ENCODE data around the gene TRAPPC2L.

TRAPPC2L gene

DNA sequence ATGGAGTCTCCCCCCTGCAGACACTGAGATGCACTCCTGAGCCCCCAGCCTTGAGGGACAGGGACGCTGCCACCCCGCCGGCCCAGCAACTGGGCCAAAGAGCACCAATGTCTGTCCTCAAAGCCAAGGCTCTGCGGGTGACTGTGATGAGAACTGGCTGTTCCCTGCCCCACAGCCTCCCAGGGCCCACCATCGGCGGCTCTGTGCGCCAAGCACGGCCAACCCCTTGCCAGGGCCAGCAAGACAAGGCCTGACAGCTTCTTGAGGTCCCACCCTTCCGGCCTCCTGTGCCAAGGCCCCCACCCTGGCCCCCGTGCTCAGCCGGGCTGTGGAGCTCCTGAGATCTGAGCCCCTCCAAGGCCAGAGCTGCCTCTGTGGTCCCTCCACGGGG, 43.7 kb downstream of the TRAPPC2L start:
- Mint-ChIP-seq H3K36me3 (ENCODE audit: low read depth) (no peaks in the 10 kb centered on the region), H3K9me3 (no peaks in the 10 kb centered on the region), H3K27me3 (ENCODE audit: low read depth, poor library complexity) (peaks cover 8% of the 10 kb centered on the region), H3K4me1 (peaks cover 12% of the 10 kb centered on the region), H3K4me3 (no peak overlapping the region), H3K27ac (no peak overlapping the region)
- TF ChIP-seq, protein P1, sequence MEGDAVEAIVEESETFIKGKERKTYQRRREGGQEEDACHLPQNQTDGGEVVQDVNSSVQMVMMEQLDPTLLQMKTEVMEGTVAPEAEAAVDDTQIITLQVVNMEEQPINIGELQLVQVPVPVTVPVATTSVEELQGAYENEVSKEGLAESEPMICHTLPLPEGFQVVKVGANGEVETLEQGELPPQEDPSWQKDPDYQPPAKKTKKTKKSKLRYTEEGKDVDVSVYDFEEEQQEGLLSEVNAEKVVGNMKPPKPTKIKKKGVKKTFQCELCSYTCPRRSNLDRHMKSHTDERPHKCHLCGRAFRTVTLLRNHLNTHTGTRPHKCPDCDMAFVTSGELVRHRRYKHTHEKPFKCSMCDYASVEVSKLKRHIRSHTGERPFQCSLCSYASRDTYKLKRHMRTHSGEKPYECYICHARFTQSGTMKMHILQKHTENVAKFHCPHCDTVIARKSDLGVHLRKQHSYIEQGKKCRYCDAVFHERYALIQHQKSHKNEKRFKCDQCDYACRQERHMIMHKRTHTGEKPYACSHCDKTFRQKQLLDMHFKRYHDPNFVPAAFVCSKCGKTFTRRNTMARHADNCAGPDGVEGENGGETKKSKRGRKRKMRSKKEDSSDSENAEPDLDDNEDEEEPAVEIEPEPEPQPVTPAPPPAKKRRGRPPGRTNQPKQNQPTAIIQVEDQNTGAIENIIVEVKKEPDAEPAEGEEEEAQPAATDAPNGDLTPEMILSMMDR (IDR thresholded peaks at IDR 0.05): no peak
- DNase-seq: no peak

DNA sequence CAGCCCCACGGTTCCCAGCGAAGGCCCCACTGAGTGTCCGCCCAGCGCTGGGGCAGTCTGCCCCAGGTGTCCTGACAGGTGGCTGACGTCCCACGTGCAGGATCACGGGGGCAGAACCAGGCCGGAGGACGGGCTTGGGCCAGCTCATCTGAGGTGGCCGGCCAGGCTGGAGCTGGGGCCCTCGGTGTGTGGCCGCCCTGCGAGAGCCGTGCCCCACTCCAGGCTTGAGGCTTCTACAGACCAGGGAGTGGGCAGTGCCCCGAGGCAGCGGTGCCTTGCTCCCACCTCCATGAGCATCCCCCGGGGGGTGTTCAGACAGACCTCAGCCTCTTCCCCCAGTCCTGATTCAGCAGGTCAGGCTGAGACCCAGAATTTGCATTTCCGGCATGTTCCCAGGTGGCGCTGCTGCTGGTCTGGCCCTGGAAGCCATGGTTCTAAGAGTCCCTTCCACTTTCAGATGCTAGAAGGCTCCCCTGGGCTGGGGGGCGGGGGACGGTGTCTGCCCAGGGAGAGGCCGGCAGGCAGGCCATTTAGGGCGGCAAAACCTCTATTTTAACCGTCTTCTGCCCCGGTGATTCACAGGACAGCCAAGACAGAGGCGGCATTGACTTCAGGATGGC, 44.9 kb downstream of the TRAPPC2L start:
- Mint-ChIP-seq H3K27ac (no peak overlapping the region), H3K4me1 (peaks cover 5% of the 10 kb centered on the region), H3K4me3 (no peak overlapping the region), H3K27me3 (ENCODE audit: low read depth, poor library complexity) (peaks cover 11% of the 10 kb centered on the region), H3K9me3 (no peaks in the 10 kb centered on the region), H3K36me3 (ENCODE audit: low read depth) (no peaks in the 10 kb centered on the region)
- DNase-seq: no peak
- TF ChIP-seq, protein P1 (IDR thresholded peaks at IDR 0.05): no peak

DNA sequence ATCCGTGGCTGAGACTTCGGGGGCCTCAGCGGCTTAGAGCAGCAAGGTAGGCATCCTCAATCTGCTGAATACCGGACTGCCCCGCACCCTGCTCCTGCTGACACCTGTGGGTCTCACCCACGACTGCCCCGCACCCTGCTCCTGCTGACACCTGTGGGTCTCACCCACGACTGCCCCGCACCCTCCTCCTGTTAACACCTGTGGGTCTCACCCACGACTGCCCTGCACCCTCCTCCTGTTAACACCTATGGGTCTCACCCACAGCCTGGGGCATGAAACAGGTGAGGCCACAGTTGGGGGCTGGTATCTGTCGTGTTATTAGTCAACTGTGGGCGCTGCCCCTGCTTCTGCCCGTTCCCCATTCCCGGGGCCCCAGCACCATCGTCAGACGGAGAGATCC, 45.8 kb downstream of the TRAPPC2L start:
- no peak for DNase-seq
- no peak overlapping the region for H3K4me3 Mint-ChIP-seq
- no peaks in the 10 kb centered on the region for H3K9me3 Mint-ChIP-seq

DNA sequence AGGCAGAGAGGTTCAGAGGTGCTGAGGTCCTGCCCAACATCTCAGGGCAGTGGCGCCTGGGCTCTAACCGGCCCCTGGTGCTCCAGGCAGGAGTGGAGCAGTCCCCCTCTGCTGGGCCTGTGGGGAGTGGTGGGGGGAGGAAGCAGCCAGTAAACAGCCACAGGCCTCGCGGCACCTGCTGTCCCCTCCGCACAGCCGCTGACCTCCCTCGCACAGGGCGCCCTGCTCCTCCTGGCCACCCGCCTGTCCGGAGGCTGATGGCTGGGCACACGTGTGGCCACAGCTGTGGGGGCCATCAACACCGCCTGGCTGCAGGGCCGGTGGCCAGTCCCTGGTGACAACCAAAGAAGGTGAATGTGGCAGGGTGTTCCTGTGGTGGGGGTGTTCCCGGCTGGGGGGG, 46.3 kb downstream of the TRAPPC2L start:
- Mint-ChIP-seq H3K27me3 (ENCODE audit: low read depth, poor library complexity) (peaks cover 6% of the 10 kb centered on the region), H3K36me3 (ENCODE audit: low read depth) (no peaks in the 10 kb centered on the region), H3K27ac (no peak overlapping the region), H3K4me3 (no peak overlapping the region), H3K4me1 (peaks cover 10% of the 10 kb centered on the region), H3K9me3 (no peaks in the 10 kb centered on the region)
- DNase-seq: no peak
- TF ChIP-seq, protein P1 (IDR thresholded peaks at IDR 0.05): no peak

More for the DNA sequence above, 45.8 kb downstream of the TRAPPC2L start:
- no peaks in the 10 kb centered on the region for H3K36me3 Mint-ChIP-seq (ENCODE audit: low read depth)
- TF ChIP-seq, protein P1 (IDR thresholded peaks at IDR 0.05): no peak
- peaks cover 10% of the 10 kb centered on the region for H3K27me3 Mint-ChIP-seq (ENCODE audit: low read depth, poor library complexity)
- H3K27ac Mint-ChIP-seq: no peak overlapping the region
- H3K4me1 Mint-ChIP-seq: peaks cover 7% of the 10 kb centered on the region

DNA sequence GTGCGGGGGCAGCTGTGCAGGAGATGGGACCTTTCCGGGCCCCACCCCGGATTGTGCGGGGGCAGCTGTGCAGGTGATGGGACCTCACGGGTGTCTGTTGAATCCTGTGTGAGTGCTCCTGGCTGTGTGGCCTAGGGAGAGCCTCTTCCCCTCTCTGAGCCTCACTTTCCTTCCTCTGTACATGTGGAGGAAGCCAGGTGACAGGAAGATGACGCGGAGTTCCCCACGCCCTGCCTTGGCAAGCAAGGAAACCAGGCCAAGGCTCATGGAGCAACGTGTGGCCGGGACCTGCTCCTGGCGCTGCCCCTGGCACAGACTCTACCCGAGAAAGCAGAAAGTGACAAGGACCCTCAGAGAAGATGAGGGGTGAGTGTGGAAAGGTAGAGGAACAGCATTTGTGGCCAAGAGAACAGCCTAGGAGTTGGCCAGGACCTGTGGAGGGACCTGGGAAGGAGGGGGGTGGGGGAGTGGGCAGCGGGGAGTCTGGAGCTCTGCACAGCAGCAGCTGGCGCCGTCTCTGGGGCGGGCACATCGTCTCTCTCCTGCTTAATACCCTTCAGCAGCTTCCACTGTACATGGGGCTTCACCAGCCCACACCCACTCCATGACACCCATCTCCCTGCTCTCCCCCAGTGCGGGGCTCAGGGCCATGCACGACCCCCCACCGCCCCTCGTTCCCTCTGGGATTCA, 47.9 kb downstream of the TRAPPC2L start:
- TF ChIP-seq, protein P1 (IDR thresholded peaks at IDR 0.05): no peak
- Mint-ChIP-seq H3K4me3 (no peak overlapping the region), H3K36me3 (ENCODE audit: low read depth) (no peaks in the 10 kb centered on the region)

DNA sequence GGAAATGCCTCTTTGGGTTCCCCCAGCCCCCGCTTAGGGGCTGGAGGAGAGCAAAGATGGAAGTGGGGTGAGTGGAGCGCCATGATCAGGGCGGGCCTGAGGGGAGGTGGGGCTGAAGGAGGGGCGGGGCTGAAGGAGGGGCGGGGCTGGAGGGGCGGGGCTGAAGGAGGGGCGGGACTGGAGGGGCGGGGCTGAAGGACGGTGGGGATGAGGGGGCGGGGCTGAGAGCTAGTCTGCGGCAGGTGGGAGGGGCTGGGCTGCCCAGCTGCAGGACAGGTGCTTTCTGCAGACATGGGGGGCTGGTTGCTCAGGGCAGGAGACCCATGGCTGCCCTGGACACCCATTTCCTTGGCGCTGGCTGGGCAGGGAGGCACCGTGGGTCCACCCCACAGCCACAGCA, 48.6 kb downstream of the TRAPPC2L start:
- Mint-ChIP-seq H3K36me3 (ENCODE audit: low read depth) (no peaks in the 10 kb centered on the region), H3K4me3 (no peak overlapping the region), H3K27me3 (ENCODE audit: low read depth, poor library complexity) (peaks cover 9% of the 10 kb centered on the region), H3K9me3 (no peaks in the 10 kb centered on the region), H3K27ac (no peak overlapping the region), H3K4me1 (peaks cover 16% of the 10 kb centered on the region)
- TF ChIP-seq, protein P1 (IDR thresholded peaks at IDR 0.05): no peak
- DNase-seq: peak; percentile 68

More for the DNA sequence above, 47.9 kb downstream of the TRAPPC2L start:
- no peaks in the 10 kb centered on the region for H3K9me3 Mint-ChIP-seq
- peaks cover 10% of the 10 kb centered on the region for H3K4me1 Mint-ChIP-seq
- H3K27ac Mint-ChIP-seq: no peak overlapping the region
- peaks cover 9% of the 10 kb centered on the region for H3K27me3 Mint-ChIP-seq (ENCODE audit: low read depth, poor library complexity)
- DNase-seq: no peak
